Measurements from ENCODE around the gene AP4M1. TPM values are rescaled to one million over a fixed set of nuclear protein-coding genes. Genes with fewer than 3 reads are reported as not detected.

AP4M1 gene
- total and polyA plus RNA-seq, 9 of the 15 experiments (the other 6 are each of a cell fraction or from before 2014, with no cell fraction given) = 1.3 to 30.9 (median 14.1) TPM

DNA sequence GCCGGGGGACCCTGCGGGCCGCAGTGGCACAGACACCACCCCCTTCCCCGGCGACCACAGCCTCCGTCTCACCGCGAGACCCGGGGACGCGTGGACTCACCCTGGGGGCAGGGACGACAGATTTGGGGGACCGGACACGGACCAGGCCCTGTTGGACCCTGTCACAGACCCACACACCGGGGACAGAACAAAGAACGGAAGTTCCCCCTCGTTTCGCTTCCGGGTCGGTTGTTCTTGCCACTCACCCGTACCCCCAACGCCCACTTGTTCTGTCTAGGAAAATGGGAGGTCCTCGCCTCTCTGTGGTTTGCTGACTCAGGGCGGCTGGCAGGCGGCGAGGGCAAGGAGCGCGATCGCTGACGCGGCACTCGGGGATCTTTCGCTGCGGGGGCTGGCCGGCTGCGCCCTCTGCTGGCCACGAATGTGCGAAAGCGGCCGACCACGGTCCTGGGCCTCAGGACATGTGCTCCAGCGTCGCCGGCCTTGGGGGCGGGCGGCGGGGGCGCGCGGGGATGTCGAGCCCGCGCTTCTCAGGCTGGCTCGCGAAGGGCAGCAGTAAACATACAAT lies 19.8 kb upstream of the AP4M1 start, which contains the start of gene ZNF3 (continued):
- TF ChIP-seq, protein P1, sequence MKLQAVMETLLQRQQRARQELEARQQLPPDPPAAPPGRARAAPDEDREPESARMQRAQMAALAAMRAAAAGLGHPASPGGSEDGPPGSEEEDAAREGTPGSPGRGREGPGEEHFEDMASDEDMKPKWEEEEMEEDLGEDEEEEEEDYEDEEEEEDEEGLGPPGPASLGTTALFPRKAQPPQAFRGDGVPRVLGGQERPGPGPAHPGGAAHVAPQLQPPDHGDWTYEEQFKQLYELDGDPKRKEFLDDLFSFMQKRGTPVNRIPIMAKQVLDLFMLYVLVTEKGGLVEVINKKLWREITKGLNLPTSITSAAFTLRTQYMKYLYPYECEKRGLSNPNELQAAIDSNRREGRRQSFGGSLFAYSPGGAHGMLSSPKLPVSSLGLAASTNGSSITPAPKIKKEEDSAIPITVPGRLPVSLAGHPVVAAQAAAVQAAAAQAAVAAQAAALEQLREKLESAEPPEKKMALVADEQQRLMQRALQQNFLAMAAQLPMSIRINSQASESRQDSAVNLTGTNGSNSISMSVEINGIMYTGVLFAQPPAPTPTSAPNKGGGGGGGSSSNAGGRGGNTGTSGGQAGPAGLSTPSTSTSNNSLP (IDR thresholded peaks at IDR 0.05; ENCODE audit: borderline replicate concordance, low read depth, low read length) = peak; percentile 65; the same call in 1 of the 2 replicates
- TF ChIP-seq ZNF354B (CRISPR knock-in tag; IDR thresholded peaks at IDR 0.05) (no peak), POLR2A (conservative IDR thresholded peaks at IDR 0.05) (peak; percentile 84), ZNF217 (CRISPR knock-in tag; IDR thresholded peaks at IDR 0.05) (no peak), CREM (IDR thresholded peaks at IDR 0.05; ENCODE audit: low read depth) (peak; percentile 96), ARID1B (IDR thresholded peaks at IDR 0.05) (peak; percentile 54; the same call in 1 of the 2 replicates), ETV1 (tag; conservative IDR thresholded peaks at IDR 0.05; ENCODE audit: low read depth) (peak; percentile 68), ZNF316 (IDR thresholded peaks at IDR 0.05) (peak; percentile 100), SMAD2 (IDR thresholded peaks at IDR 0.05; ENCODE audit: low read depth, low read length) (no peak), KAT7 (CRISPR knock-in tag; IDR thresholded peaks at IDR 0.05; ENCODE audit: borderline replicate concordance) (peak; percentile 80; the same call in 1 of the 2 replicates), NFXL1 (CRISPR knock-in tag; IDR thresholded peaks at IDR 0.05) (no peak), CHD2 (IDR thresholded peaks at IDR 0.05; ENCODE audit: low read depth, low read length) (peak; percentile 20)
- TF ChIP-seq, protein P2, sequence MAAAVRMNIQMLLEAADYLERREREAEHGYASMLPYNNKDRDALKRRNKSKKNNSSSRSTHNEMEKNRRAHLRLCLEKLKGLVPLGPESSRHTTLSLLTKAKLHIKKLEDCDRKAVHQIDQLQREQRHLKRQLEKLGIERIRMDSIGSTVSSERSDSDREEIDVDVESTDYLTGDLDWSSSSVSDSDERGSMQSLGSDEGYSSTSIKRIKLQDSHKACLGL (CRISPR knock-in tag; IDR thresholded peaks at IDR 0.05; ENCODE audit: borderline replicate concordance, poor library complexity, severe bottlenecking) = peak; percentile 44
- TF ChIP-seq, protein P3, sequence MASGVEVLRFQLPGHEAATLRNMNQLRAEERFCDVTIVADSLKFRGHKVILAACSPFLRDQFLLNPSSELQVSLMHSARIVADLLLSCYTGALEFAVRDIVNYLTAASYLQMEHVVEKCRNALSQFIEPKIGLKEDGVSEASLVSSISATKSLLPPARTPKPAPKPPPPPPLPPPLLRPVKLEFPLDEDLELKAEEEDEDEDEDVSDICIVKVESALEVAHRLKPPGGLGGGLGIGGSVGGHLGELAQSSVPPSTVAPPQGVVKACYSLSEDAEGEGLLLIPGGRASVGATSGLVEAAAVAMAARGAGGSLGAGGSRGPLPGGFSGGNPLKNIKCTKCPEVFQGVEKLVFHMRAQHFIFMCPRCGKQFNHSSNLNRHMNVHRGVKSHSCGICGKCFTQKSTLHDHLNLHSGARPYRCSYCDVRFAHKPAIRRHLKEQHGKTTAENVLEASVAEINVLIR (CRISPR knock-in tag; IDR thresholded peaks at IDR 0.05) = peak; percentile 70
- TF ChIP-seq, protein P4, sequence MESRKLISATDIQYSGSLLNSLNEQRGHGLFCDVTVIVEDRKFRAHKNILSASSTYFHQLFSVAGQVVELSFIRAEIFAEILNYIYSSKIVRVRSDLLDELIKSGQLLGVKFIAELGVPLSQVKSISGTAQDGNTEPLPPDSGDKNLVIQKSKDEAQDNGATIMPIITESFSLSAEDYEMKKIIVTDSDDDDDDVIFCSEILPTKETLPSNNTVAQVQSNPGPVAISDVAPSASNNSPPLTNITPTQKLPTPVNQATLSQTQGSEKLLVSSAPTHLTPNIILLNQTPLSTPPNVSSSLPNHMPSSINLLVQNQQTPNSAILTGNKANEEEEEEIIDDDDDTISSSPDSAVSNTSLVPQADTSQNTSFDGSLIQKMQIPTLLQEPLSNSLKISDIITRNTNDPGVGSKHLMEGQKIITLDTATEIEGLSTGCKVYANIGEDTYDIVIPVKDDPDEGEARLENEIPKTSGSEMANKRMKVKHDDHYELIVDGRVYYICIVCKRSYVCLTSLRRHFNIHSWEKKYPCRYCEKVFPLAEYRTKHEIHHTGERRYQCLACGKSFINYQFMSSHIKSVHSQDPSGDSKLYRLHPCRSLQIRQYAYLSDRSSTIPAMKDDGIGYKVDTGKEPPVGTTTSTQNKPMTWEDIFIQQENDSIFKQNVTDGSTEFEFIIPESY (CRISPR knock-in tag; IDR thresholded peaks at IDR 0.05) = peak; percentile 83
- TF ChIP-seq, protein P5, sequence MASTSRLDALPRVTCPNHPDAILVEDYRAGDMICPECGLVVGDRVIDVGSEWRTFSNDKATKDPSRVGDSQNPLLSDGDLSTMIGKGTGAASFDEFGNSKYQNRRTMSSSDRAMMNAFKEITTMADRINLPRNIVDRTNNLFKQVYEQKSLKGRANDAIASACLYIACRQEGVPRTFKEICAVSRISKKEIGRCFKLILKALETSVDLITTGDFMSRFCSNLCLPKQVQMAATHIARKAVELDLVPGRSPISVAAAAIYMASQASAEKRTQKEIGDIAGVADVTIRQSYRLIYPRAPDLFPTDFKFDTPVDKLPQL (IDR thresholded peaks at IDR 0.05; ENCODE audit: extremely low read depth, insufficient read length) = no peak
- TF ChIP-seq, protein P6, sequence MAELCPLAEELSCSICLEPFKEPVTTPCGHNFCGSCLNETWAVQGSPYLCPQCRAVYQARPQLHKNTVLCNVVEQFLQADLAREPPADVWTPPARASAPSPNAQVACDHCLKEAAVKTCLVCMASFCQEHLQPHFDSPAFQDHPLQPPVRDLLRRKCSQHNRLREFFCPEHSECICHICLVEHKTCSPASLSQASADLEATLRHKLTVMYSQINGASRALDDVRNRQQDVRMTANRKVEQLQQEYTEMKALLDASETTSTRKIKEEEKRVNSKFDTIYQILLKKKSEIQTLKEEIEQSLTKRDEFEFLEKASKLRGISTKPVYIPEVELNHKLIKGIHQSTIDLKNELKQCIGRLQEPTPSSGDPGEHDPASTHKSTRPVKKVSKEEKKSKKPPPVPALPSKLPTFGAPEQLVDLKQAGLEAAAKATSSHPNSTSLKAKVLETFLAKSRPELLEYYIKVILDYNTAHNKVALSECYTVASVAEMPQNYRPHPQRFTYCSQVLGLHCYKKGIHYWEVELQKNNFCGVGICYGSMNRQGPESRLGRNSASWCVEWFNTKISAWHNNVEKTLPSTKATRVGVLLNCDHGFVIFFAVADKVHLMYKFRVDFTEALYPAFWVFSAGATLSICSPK (IDR thresholded peaks at IDR 0.05; ENCODE audit: borderline replicate concordance) = no peak
- TF ChIP-seq, protein P7, sequence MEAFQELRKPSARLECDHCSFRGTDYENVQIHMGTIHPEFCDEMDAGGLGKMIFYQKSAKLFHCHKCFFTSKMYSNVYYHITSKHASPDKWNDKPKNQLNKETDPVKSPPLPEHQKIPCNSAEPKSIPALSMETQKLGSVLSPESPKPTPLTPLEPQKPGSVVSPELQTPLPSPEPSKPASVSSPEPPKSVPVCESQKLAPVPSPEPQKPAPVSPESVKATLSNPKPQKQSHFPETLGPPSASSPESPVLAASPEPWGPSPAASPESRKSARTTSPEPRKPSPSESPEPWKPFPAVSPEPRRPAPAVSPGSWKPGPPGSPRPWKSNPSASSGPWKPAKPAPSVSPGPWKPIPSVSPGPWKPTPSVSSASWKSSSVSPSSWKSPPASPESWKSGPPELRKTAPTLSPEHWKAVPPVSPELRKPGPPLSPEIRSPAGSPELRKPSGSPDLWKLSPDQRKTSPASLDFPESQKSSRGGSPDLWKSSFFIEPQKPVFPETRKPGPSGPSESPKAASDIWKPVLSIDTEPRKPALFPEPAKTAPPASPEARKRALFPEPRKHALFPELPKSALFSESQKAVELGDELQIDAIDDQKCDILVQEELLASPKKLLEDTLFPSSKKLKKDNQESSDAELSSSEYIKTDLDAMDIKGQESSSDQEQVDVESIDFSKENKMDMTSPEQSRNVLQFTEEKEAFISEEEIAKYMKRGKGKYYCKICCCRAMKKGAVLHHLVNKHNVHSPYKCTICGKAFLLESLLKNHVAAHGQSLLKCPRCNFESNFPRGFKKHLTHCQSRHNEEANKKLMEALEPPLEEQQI (IDR thresholded peaks at IDR 0.05) = no peak

Data from K562 (cell line).